ENCODE data around the gene ARHGEF40.

The ARHGEF40 gene

DNA sequence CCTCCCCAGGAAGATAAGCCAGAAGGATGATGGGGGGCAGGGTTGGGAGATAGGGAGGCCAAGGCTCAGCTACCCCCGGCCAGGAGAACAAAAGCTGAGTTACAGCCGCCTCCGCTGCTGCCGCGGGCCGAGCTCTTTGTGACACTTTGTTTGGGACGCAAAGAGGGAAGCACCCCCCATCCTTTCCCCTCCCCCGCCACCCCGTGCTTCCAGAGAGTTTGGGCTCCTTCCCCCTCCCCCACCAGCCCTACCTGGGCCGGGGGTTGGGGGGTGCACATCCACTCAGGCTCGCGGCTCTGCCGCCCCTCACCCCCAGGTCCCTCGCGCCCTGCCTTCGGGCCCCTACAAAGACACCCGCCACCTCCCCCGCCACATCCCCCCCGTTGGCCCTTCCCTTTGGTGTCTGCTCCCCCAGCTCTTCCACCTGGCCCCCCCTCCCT lies 27.6 kb downstream of the ARHGEF40 start:
- H3K9ac ChIP-seq (ENCODE audit: low read length), result peak overlapping the region; percentile 62
- H2AK5ac ChIP-seq (ENCODE audit: low read length), result no peak overlapping the region
- no peak overlapping the region for H2BK15ac ChIP-seq (replicated peaks; ENCODE audit: low read depth)
- H3K79me2 ChIP-seq (ENCODE audit: control insufficient read depth, insufficient read depth, low read length), result peaks cover 15% of the 10 kb centered on the region
- H4K5ac ChIP-seq (ENCODE audit: low read length), result no peak overlapping the region
- H3K4ac ChIP-seq (ENCODE audit: low read depth, low read length), result peak overlapping the region; percentile 87
- H2BK120ac ChIP-seq (ENCODE audit: low read depth, low read length), result peak overlapping the region; percentile 40
- DNase-seq, result peak; percentile 45
- no CpG with 5 or more reads among the region's 19 CpGs for WGBS (ENCODE audit: extremely low coverage, insufficient coverage, low lambda C conversion rate)
- H3K4me3 ChIP-seq (ENCODE audit: low read length), result peak overlapping the region; percentile 7
- peak overlapping the region; percentile 31 for H4K8ac ChIP-seq (ENCODE audit: low read depth, low read length)
- no peaks in the 10 kb centered on the region for H3K27me3 ChIP-seq (ENCODE audit: insufficient read depth, low read length, poor library complexity)
- H2BK5ac ChIP-seq (ENCODE audit: low read length), result no peak overlapping the region
- peaks cover 11% of the 10 kb centered on the region for H3K79me1 ChIP-seq (ENCODE audit: low read length)
- H3K56ac ChIP-seq (ENCODE audit: low read length), result peak overlapping the region; percentile 83
- peak overlapping the region; percentile 52 for H3K4me2 ChIP-seq (ENCODE audit: low read length)
- H3K18ac ChIP-seq (ENCODE audit: low read length), result peak overlapping the region; percentile 99
- no peaks in the 10 kb centered on the region for H3K36me3 ChIP-seq (ENCODE audit: control insufficient read depth, insufficient read depth, low read length)
- H3K4me1 ChIP-seq (ENCODE audit: control insufficient read depth, low read depth, low read length), result peaks cover 21% of the 10 kb centered on the region
- peak overlapping the region; percentile 59 for H3K23ac ChIP-seq (ENCODE audit: low read length)
- H3K27ac ChIP-seq (ENCODE audit: low read depth, low read length), result peak overlapping the region; percentile 35

DNA sequence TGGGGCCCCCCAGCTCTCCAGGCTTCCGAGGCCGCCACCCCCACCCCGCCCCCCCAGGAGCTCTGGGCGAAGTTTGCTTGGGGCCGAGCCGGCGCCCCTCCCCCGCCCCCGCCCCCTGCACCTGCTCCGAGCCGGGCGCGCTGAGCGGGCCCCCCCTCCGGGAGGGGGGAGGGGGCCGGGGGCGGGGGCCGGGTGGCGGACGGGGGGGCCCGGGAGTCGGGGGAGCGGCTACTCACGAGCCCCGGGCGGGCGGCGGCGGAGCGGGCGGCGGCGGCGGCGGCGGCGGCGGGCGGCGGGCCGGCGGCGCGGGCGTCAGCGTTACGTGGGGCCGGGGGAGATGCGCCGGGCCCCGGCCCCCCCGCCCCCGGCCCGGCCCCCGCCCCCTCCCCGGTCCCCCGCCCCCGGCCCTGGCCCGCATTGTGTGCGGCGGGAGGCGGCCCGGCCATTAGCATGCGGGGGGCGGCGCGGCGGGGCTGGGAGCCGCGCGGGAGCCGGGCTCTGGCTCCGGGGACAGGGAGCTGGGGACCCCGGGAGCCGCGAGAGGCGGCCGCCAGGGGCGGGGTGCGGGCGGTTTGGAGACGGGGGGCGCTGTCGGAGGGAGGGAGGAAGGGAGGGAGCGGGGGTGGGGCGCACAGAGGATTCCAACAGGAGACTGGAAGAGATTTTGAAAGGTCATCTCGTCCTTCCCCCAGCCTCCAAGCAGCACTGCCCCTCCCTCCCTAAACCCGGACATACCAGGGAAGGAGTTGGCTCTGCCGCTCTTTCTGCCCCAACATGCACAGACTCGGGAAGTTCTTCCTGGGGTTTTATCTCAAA lies 28.2 kb downstream of the ARHGEF40 start, which contains the start of gene ZNF219:
Gene ZNF219 (minus strand): TSS at position 580 of the 816 bp plus-strand sequence. CDS start 5,064 bp downstream, outside the sequence.
- Histone ChIP-seq H4K8ac (ENCODE audit: low read depth, low read length) (peak within 1 kb of the TSS; percentile 31), H2BK15ac (replicated peaks; ENCODE audit: low read depth) (no peak within 1 kb of the TSS), H3K79me1 (ENCODE audit: low read length) (peaks cover 10% of the 10 kb centered on the region), H3K18ac (ENCODE audit: low read length) (peak within 1 kb of the TSS; percentile 99), H3K4me2 (ENCODE audit: low read length) (peak within 1 kb of the TSS; percentile 52), H3K79me2 (ENCODE audit: control insufficient read depth, insufficient read depth, low read length) (peaks cover 15% of the 10 kb centered on the region), H3K27me3 (ENCODE audit: insufficient read depth, low read length, poor library complexity) (no peaks in the 10 kb centered on the region), H2BK120ac (ENCODE audit: low read depth, low read length) (peak within 1 kb of the TSS; percentile 92), H3K4me3 (ENCODE audit: low read length) (peak within 1 kb of the TSS; percentile 48), H2BK5ac (ENCODE audit: low read length) (no peak within 1 kb of the TSS), H3K36me3 (ENCODE audit: control insufficient read depth, insufficient read depth, low read length) (no peaks in the 10 kb centered on the region), H3K4me1 (ENCODE audit: control insufficient read depth, low read depth, low read length) (peaks cover 22% of the 10 kb centered on the region), H3K23ac (ENCODE audit: low read length) (peak within 1 kb of the TSS; percentile 59), H3K27ac (ENCODE audit: low read depth, low read length) (peak within 1 kb of the TSS; percentile 37), H3K56ac (ENCODE audit: low read length) (peak within 1 kb of the TSS; percentile 83), H3K4ac (ENCODE audit: low read depth, low read length) (peak within 1 kb of the TSS; percentile 87), H4K5ac (ENCODE audit: low read length) (no peak within 1 kb of the TSS), H2AK5ac (ENCODE audit: low read length) (no peak within 1 kb of the TSS), H3K9ac (ENCODE audit: low read length) (peak within 1 kb of the TSS; percentile 71)
- WGBS (ENCODE audit: extremely low coverage, insufficient coverage, low lambda C conversion rate), result no CpG with 5 or more reads among the region's 90 CpGs
- peak; percentile 88 for DNase-seq

DNA sequence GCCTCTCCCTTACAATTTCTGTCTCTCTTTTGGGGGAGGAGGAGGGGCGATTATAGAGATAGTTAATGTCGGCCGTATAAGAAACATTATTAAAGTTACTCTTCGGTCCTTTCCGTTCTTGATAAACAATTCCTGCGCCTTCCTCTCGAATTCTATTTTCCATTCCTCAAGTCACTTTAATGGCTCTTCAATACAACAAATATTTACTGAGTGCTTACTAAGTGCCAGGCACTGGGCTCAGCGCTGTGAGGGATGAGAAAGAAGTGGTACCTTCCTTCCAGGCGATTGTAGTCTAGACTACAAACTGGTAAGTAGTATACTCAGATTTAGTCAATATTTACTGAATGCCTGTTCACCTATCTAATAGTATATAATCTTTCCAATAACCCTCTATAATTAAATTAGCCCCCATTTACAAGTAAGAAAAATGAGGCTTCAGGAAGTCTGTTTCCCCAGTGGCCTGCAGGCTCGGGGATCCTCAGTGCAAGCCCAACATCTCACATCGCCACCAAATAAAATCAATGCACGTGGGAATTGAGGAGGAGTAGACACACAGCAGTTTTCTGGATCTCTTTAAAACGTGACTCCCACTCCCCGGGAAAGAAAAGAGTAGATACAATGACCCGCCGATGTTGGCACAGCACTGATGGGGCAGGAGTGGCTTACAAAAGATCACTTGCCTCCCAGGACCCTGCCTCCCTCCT lies 28.9 kb downstream of the ARHGEF40 start:
- peak overlapping the region; percentile 19 for H3K4me2 ChIP-seq (ENCODE audit: low read length)
- H2BK120ac ChIP-seq (ENCODE audit: low read depth, low read length), result no peak overlapping the region
- no peak overlapping the region for H4K5ac ChIP-seq (ENCODE audit: low read length)
- no peak overlapping the region for H4K8ac ChIP-seq (ENCODE audit: low read depth, low read length)
- H3K79me1 ChIP-seq (ENCODE audit: low read length), result peaks cover 3% of the 10 kb centered on the region
- peak overlapping the region; percentile 99 for H3K18ac ChIP-seq (ENCODE audit: low read length)
- peak overlapping the region; percentile 71 for H3K9ac ChIP-seq (ENCODE audit: low read length)
- H2BK5ac ChIP-seq (ENCODE audit: low read length), result no peak overlapping the region
- no peak overlapping the region for H3K27ac ChIP-seq (ENCODE audit: low read depth, low read length)
- H3K4me3 ChIP-seq (ENCODE audit: low read length), result peak overlapping the region; percentile 48
- no peak for DNase-seq
- peaks cover 15% of the 10 kb centered on the region for H3K4me1 ChIP-seq (ENCODE audit: control insufficient read depth, low read depth, low read length)
- no CpG with 5 or more reads among the region's 16 CpGs for WGBS (ENCODE audit: extremely low coverage, insufficient coverage, low lambda C conversion rate)
- H3K79me2 ChIP-seq (ENCODE audit: control insufficient read depth, insufficient read depth, low read length), result peaks cover 15% of the 10 kb centered on the region
- no peak overlapping the region for H3K23ac ChIP-seq (ENCODE audit: low read length)
- H3K4ac ChIP-seq (ENCODE audit: low read depth, low read length), result peak overlapping the region; percentile 42
- no peak overlapping the region for H2AK5ac ChIP-seq (ENCODE audit: low read length)
- H3K56ac ChIP-seq (ENCODE audit: low read length), result peak overlapping the region; percentile 82
- no peak overlapping the region for H2BK15ac ChIP-seq (replicated peaks; ENCODE audit: low read depth)
- H3K36me3 ChIP-seq (ENCODE audit: control insufficient read depth, insufficient read depth, low read length), result no peaks in the 10 kb centered on the region
- H3K27me3 ChIP-seq (ENCODE audit: insufficient read depth, low read length, poor library complexity), result no peaks in the 10 kb centered on the region

DNA sequence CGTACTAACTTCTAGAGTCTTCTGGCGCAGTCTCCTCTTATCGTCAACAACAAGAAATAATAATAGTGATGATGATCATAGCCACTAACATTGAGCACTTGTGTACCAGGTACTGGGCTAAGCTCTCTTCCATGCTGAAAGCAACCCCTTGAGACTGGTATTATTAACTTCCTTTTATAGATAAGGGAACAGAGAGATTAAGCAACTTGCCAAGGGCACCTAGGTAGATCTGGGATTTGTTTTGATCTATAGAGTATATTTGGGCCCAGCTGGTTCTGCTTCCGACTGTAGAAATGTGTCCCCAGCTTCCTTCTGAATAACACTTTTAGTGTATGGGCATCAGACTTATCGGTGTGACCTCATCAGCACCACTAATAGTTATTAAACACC lies 29.5 kb downstream of the ARHGEF40 start:
- Histone ChIP-seq H3K27me3 (ENCODE audit: insufficient read depth, low read length, poor library complexity) (no peaks in the 10 kb centered on the region), H3K27ac (ENCODE audit: low read depth, low read length) (no peak overlapping the region), H2BK120ac (ENCODE audit: low read depth, low read length) (no peak overlapping the region), H3K4me1 (ENCODE audit: control insufficient read depth, low read depth, low read length) (peaks cover 15% of the 10 kb centered on the region), H3K23ac (ENCODE audit: low read length) (no peak overlapping the region), H2BK5ac (ENCODE audit: low read length) (no peak overlapping the region), H3K18ac (ENCODE audit: low read length) (no peak overlapping the region), H3K79me2 (ENCODE audit: control insufficient read depth, insufficient read depth, low read length) (peaks cover 15% of the 10 kb centered on the region), H3K4me2 (ENCODE audit: low read length) (no peak overlapping the region), H3K79me1 (ENCODE audit: low read length) (peaks cover 3% of the 10 kb centered on the region), H2BK15ac (replicated peaks; ENCODE audit: low read depth) (no peak overlapping the region), H3K4me3 (ENCODE audit: low read length) (no peak overlapping the region), H3K56ac (ENCODE audit: low read length) (no peak overlapping the region), H4K5ac (ENCODE audit: low read length) (no peak overlapping the region), H3K4ac (ENCODE audit: low read depth, low read length) (no peak overlapping the region), H3K9ac (ENCODE audit: low read length) (peak overlapping the region; percentile 37), H2AK5ac (ENCODE audit: low read length) (no peak overlapping the region), H3K36me3 (ENCODE audit: control insufficient read depth, insufficient read depth, low read length) (no peaks in the 10 kb centered on the region), H4K8ac (ENCODE audit: low read depth, low read length) (no peak overlapping the region)
- WGBS (ENCODE audit: extremely low coverage, insufficient coverage, low lambda C conversion rate), result no CpG with 5 or more reads among the region's 5 CpGs
- DNase-seq, result no peak

DNA sequence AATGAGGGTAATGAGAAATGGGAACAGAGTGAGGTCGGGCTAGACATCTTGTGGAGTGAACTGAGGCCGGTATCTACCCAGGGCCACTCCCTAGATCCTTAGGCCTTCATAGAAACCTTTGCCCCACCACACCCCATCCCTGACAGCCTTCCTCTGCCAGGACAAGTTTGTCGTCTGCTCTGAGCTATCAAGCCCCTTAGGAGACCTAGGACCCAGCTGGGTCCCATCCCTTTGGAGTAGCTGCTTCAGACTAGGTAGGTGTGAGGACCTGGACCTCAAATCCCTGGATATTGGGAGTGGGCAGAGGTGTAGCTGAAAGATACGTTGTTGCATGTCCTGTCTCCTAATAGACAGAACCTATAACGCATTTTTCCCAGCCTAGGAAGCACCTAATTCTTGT lies 30.8 kb downstream of the ARHGEF40 start, which contains the start of gene TMEM253:
Gene TMEM253 (plus strand): TSS at position 136 of the 400 bp plus-strand sequence. CDS start 278 bp downstream, outside the sequence.
- H3K18ac ChIP-seq (ENCODE audit: low read length), result no peak within 1 kb of the TSS
- H3K23ac ChIP-seq (ENCODE audit: low read length), result no peak within 1 kb of the TSS
- H2BK5ac ChIP-seq (ENCODE audit: low read length), result no peak within 1 kb of the TSS
- no peak within 1 kb of the TSS for H2BK15ac ChIP-seq (replicated peaks; ENCODE audit: low read depth)
- WGBS (ENCODE audit: extremely low coverage, insufficient coverage, low lambda C conversion rate), result no CpG with 5 or more reads among the region's 5 CpGs
- H3K4ac ChIP-seq (ENCODE audit: low read depth, low read length), result no peak within 1 kb of the TSS
- H4K5ac ChIP-seq (ENCODE audit: low read length), result no peak within 1 kb of the TSS
- no peak within 1 kb of the TSS for H2AK5ac ChIP-seq (ENCODE audit: low read length)
- H3K4me1 ChIP-seq (ENCODE audit: control insufficient read depth, low read depth, low read length), result peaks cover 13% of the 10 kb centered on the region
- H4K8ac ChIP-seq (ENCODE audit: low read depth, low read length), result no peak within 1 kb of the TSS
- no peak within 1 kb of the TSS for H3K4me2 ChIP-seq (ENCODE audit: low read length)
- H3K27ac ChIP-seq (ENCODE audit: low read depth, low read length), result no peak within 1 kb of the TSS
- H3K56ac ChIP-seq (ENCODE audit: low read length), result peak within 1 kb of the TSS; percentile 19
- no peak within 1 kb of the TSS for H3K9ac ChIP-seq (ENCODE audit: low read length)
- H3K36me3 ChIP-seq (ENCODE audit: control insufficient read depth, insufficient read depth, low read length), result no peaks in the 10 kb centered on the region
- no peaks in the 10 kb centered on the region for H3K27me3 ChIP-seq (ENCODE audit: insufficient read depth, low read length, poor library complexity)
- DNase-seq, result no peak
- H3K4me3 ChIP-seq (ENCODE audit: low read length), result no peak within 1 kb of the TSS
- no peak within 1 kb of the TSS for H2BK120ac ChIP-seq (ENCODE audit: low read depth, low read length)
- H3K79me2 ChIP-seq (ENCODE audit: control insufficient read depth, insufficient read depth, low read length), result peaks cover 14% of the 10 kb centered on the region
- peaks cover 3% of the 10 kb centered on the region for H3K79me1 ChIP-seq (ENCODE audit: low read length)

All from mesendoderm (in vitro differentiated cells).